CD4-positive, alpha-beta T cell treated with Interferon gamma for 1 hour (primary cell): ENCODE measurements around the gene KIF3A.

Experiments
- DNase-seq: peaks from one replicate; pipeline ENCODE4 v3.0.0-alpha.2; 2020

The KIF3A gene

DNA sequence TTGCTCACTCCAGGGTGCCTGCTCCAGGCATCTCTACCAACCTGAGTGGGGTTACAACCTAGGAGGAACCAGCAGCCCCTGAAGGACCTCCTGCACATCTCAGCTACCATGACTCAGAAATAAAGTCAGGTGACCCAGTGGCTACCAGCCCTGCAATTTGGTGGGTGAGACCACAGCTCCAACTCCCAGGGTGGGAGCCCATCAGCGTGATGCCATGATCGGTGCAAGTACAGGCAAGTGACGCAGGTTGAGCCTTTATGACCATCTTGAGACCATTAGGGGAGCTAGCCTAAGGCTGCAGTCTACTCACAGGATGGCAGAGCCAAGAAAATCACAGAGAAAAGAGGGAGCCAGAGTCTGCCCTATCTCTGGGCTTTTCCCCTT is 31.1 kb upstream of the KIF3A start:
- DNase-seq, result no peak

- DNase-seq, result no peak
Observed at GRCh38 chr5:132767150-132767549, 29.8 kb upstream of the KIF3A start.

DNA sequence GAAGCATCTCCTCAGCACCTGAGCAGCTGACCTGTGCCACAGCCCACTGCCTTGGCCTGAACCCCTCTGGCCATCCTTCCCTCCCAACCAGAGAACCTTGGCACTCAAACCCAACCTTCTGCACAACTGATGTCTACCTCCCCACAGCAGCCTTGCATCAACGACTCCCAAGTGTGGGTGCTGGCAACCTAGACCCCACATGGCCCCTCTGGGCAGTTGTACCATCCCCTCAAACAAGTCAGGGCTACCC is 29.4 kb upstream of the KIF3A start:
- DNase-seq, result no peak

DNA sequence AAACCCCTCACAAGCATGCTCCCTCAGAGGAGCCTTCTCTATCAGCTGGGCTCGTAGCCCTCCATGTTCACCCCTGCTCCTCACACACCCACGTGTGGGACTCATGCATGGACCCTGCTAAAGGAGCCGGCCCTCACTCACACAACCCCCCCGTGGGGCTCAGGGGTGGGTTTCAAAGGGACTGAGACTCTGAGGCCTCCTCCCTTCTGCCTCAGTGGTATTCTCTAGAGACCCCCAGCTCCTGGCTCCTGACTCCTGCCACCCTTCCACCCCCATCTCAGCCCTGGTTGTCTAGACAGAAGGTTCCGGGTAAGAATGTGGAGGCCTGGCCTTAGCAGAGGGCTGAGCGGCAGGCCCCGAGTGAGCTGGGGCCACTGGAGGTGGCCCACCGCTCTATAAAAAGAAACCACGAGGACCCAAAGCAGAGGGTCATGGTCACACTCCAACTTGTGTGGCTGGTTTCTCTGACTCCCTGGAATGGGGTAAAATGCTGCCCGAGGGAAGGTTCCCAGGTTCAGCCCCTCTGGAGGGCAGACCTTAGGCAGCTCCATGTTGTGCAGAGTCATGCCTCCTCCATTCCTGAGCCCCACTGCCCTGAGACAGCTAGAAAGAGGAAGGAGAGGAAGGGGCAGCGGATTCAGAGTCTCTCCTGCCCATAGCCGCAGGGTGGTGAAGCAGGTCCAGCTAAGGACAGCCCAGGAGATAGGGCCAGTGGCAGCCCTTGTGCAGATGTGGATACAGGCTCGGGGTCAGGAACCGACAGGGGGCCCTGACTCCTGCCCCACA is 28.9 kb upstream of the KIF3A start:
- DNase-seq, result no peak

- DNase-seq, result no peak
Observed at GRCh38 chr5:132765311-132766019, 28.1 kb upstream of the KIF3A start.

DNA sequence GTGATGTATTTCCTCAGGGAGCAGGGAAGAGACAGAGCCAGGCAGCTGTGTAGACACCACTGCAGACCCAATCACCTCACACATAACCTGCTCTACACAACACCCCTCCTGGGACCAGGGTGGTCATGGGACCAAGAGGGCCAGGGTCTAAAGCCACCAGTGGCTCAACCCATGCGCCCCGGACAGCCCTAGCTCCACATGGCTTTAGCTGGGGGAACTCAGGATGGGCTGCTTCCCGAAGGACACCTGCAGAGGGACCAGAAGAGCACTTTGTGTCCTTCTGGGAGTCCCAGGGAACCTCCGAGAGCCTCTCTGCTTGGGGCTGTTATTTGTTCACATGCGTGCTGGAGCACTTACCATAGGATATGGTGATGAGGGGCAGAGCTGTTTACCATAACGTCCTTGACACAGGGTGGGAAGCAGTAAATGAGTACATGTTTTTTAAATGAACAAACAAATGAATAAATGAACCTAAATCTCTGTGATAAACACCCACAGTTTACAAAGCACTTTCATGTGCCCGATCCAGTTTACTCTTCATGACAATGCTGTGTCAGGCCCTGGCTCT is 27.4 kb upstream of the KIF3A start:
- DNase-seq, result no peak

DNA sequence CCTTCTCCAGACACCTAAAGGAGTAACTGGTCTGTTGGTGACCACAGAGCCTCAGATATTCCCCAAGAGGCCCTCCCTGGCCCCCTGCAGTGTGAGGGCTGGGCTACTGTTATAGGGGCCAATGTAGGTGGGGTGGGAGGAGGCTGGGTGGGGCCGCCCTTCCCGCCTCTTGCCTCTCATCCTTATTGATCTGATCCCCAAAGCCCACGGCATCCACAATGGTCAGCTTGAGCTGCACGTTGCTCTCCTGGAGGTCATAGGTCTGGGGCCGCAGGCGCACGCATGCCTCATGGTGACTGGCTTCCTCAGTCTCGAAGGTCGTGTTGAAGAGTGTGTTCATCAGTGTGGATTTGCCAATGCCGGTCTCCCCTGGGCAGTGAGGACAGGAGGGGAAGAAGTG is 26.7 kb upstream of the KIF3A start:
- no peak for DNase-seq

DNA sequence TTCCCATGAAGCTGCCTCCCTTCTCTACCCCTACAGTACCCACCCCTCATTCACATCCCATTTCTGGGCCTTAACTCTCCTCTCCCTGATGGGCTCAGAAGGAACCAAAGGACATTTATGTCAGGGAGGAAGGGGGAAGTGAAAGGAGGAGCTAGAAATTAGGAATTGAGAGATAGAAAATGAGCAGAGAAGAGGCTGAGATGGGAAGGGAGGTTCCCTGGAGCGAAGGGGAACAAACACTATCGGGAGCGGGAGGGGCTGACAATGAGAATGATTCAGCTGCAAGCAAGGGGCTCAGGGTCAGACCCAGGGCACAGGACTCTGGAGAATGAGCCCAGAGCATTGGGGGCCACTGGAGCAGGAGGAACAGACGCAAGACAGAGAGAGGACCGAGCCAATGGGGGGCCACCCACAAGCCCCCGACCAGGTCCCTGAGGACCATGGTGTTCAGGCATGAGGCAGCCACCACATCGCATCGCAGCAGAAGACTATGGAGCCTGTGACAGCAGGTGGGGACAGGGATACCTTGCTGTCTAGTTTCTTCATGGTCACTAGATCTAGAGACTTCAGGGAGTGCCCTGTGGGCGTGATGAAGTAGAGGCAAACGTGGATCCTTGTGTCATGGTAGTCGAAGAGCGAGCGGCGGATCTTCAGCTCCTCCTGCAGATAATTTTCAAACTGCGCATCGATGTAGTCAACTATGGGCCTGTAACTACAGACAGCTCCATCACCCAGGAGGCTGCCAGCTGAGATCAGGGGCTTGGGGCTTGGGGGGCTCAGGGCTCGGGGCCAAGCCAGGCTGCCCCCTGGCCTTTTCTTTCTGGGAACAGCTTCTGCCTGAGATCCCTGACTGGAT is 26.1 kb upstream of the KIF3A start:
- no peak for DNase-seq

DNA sequence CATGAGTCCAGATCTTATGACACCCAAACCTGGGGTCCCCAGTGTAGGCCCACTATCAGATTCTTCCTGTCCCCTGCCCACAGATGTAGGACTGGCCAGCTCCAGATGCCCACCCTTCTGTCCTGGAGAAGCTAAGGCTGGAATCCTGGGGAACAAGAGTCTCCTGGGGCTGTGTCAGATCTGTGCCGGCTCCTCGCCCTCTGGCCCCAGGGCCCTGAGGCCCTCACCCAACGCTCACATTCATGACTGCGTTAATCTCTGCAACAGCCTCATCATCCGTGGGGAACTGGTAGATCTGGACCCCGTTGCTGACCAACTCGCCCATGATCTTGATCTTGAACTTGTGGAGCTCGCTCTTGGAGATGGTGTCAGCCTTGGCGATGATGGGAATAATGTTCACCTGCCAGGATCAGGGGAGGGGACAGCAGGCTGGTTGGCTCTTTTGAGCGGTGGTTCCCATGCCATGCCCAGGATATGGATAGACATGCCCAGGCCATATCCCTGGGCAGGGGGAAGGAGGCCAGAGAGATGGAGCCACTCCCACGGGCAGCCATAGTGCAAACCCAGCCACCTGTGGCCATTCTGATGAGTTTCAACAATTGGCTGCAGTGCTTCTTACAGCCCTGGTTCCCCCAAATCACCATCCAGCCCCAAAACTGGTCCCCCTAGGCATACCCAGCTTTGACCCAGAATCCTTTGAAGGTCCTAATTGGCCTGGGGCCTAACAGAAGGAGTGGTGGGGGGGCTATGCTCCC is 25.1 kb upstream of the KIF3A start:
- DNase-seq, result no peak

DNA sequence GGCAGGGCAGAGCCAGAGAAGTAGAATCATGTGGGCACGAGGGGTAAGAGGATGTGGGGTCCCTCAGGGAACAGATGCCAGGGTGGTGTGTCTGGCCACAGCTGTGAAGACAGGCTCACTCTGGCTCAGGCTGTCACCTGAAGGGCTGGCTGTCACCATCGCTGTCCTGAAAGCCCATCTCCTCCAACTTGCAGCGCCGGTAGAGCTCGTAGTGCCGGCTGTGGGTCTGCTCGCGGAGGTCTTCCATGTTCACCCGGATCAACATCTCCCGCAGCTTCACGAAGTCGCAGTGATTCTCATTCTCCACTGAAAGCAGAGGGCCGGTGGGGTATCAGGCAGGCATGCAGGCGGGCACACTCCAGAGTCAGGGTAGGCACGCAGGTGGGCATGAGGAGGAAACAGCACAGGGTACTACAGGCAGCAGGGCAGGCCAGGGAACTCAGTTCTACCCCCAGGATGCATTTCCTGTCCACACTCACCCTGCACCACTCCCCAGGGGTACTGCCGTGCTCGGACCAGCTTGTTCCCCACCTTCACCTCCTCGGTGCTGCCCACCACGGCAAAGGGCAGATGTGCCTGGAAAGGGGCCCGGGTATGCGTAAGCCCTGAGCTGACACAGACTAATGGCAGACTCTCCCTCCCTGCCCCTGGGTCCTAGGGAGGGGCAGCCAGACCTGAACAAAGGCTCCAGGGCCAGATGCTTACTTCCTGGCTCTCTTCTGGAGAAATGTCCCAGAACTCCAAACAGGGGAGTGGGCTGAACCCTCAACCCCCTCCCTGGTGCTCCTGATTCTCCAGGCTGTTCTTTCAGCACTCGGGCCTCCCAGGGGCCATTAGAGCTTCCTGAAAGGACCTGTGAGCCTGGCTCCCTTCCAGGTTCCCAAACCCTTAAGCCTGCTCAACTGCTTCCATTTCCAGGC is 24.2 kb upstream of the KIF3A start:
- DNase-seq, result no peak

GRCh38 chr5:132760601-132761317 is 23.4 kb upstream of the KIF3A start:
- DNase-seq, result no peak

- DNase-seq, result no peak
Observed at GRCh38 chr5:132760049-132760420, 22.7 kb upstream of the KIF3A start.

GRCh38 chr5:132759114-132760048 is 22.0 kb upstream of the KIF3A start:
- no peak for DNase-seq

DNA sequence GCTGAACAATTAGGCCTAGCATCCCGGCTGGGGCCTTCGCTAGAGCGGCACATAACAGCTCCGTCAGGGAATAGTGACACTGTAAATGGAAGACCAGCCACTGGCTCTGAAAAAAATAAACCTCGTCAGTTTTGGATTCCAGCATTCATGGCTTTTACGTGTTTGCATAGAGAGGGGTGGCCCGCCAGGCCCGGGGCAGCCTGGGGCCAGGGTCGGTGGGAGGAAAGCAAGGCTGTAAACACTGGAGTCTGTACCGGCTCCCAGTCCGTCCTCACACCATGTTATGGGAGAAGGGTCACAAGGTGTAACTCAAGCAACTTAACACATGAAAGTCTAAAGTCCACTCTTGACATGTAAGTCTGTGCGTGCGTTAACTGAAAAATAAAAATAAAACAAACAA is 21.1 kb upstream of the KIF3A start:
- no peak for DNase-seq

GRCh38 chr5:132756542-132756941 is 19.2 kb upstream of the KIF3A start:
- DNase-seq, result no peak

GRCh38 chr5:132754947-132755346 is 17.6 kb upstream of the KIF3A start:
- DNase-seq, result no peak

- no peak for DNase-seq
Observed at GRCh38 chr5:132754111-132754510, 16.8 kb upstream of the KIF3A start.

DNA sequence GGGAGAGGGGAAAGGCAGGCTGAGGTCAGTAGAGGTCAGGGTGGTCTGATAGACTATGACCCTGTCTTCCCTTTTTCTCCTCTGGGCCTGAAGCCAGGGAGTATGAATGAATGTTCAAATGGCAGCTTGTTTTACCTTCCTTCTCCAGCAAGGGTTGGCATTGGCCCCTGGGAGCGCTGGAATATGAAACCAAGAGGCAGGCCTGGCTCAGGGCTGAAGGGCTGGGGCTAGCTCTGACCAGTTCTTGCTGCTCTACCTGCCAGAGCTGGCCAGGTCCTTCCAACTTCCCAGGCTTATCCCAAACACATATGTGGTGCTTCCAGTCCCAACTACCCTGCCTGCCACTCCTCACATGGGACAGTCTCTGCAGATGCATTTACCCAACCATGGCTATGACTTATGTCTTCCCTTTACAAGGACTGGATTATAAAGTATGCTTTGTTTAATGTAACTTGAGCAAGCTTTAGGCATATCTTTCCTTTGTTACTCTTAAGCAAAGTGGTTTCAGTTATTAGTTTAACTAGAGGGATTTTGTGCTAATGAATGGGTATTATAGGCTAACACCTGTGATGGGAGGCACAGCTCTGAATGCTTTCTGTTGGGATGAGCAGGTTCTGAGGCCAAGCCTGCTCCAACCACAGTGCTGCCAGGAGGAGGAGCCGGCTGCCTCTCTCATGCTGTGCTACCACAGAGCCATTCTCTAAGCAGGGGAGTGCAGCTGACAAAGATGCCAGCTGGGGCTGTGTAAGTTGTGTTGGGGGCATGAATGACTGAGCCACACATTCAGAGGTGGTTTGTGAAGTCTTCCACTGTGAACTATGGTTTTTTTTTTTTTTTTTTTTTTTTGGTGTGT is 16.0 kb upstream of the KIF3A start:
- no peak for DNase-seq

GRCh38 chr5:132752581-132753125 is 15.3 kb upstream of the KIF3A start:
- DNase-seq, result no peak
